ENCODE measurements around the gene GMCL2.
A peak's percentile ranks its signal among the peaks of the same experiment; 100 is the strongest.

The GMCL2 gene

DNA sequence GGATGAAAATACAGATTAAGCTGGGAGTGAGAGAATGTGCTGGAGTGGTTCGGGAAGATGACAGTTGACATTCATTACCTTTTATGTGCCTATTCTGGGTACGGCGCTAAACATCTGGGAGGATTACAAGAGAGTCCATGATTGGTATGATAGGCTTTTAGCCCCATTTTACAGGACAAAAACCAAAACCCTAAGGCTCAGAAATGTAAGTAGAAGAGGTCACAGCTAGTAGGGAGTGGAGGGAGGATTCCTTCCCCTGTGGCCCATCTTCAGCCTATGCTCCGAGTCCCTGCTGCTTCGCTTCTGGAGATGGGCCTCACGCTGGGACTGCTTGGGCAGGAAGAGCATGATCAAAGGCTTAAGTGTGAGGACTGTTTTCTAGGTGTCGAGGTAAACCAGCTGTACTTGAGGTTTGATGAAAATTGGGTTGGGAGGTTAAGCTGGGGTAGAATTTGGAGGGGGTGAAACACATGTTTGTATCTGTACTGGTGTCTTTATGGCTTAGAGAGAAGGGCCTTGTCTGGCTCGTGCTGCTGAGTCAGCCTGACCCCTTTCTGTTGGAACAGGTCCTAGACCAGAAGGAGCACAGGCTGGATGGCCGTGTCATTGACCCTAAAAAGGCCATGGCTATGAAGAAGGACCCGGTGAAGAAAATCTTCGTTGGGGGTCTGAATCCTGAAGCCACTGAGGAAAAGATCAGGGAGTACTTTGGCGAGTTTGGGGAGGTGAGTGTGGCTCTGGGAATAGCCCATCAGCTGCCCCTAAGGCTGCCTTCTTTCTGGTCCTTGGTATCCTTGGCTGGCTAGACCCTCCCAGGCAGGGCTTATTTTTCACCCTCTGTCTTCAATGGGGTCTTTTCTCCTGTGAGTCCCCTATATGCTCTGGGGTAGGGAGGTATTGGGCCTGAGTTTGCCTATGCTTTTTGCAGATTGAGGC is 19.3 kb upstream of the GMCL2 start:
- H4K20me1 ChIP-seq, result peaks cover 63 to 70% (median 69%) of the 10 kb centered on the region in 11 experiments
- peak overlapping the region in 10 of 11 experiments; percentile 1 to 99 (median 95); a peak in 9 of 22 replicates for H3K27ac ChIP-seq
- peak overlapping the region; percentile 84 to 98 (median 95) for H3K4me2 ChIP-seq
- TF ChIP-seq Cebpa-rat (IDR thresholded peaks at IDR 0.05), result no peak
- H3K9me3 ChIP-seq (replicated peaks in 1 of 11), result no peaks in the 10 kb centered on the region; a peak in 4 of 22 replicates
- H3K36me3 ChIP-seq, result peaks cover 54 to 66% (median 63%) of the 10 kb centered on the region in 11 experiments
- H3K9ac ChIP-seq, result peak overlapping the region; percentile 95 to 100 (median 100)
- H3K4me3 ChIP-seq, result peak overlapping the region; percentile 93 to 100 (median 99)
- no peaks in the 10 kb centered on the region for H3K27me3 ChIP-seq
- H3K4me1 ChIP-seq, result peaks cover 25 to 59% (median 42%) of the 10 kb centered on the region in 10 experiments

- H3K9me3 ChIP-seq (replicated peaks in 1 of 11), result no peaks in the 10 kb centered on the region; a peak in 4 of 22 replicates
- peaks cover 55 to 63% (median 62%) of the 10 kb centered on the region in 11 experiments for H4K20me1 ChIP-seq
- H3K27ac ChIP-seq, result peak overlapping the region; percentile 92 to 99 (median 97); a peak in 21 of 22 replicates
- H3K9ac ChIP-seq, result peak overlapping the region; percentile 95 to 100 (median 100)
- no peaks in the 10 kb centered on the region for H3K27me3 ChIP-seq
- peaks cover 47 to 59% (median 56%) of the 10 kb centered on the region in 11 experiments for H3K36me3 ChIP-seq
- TF ChIP-seq Cebpa-rat (IDR thresholded peaks at IDR 0.05), result no peak
- H3K4me2 ChIP-seq, result peak overlapping the region; percentile 84 to 98 (median 95)
- H3K4me1 ChIP-seq, result peaks cover 25 to 62% (median 44%) of the 10 kb centered on the region in 10 experiments
- peak overlapping the region; percentile 93 to 100 (median 99) for H3K4me3 ChIP-seq
Observed at GRCh38 chr5:178205749-178206047, 18.5 kb upstream of the GMCL2 start.

DNA sequence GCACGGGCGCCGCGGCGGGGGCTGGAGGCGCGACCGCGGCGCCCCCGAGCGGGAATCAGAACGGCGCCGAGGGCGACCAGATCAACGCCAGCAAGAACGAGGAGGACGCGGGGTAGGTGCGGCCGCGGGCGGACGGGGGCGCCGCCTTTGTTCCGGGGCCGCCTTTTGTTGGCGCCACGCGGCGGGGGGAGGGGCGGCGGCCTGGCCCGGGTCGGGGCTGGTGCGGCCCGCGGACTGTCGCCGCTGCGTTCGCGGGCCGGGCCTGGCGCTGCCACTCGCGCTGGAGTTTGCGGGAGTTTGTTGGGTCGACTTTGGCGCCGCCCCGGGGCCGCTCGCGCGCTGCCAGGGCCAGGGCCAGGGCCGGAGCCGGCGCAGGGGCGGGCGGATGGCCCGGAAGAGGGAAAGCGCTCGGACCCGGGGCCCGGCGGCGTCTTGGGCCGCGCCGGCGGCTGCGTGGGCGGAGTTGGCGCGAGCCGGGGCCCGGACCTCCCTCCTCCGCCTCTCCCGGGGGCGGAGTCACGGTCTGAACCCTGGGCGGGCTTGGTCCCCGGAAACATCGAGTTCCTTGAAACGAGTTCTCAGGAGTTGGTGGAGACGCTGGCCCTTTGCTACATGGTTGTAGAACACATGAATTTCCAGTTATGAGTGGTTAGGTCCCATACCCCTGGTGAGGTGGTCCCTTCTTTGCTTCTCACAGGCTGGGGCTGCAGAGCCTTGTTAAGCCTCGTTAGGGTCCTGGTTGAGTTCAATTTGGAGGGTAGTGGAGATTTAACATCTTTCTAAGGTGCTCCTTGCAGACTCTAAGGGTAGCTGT is 18.0 kb upstream of the GMCL2 start:
- H3K9ac ChIP-seq, result peak overlapping the region; percentile 95 to 100 (median 100)
- H4K20me1 ChIP-seq, result peaks cover 50 to 57% (median 56%) of the 10 kb centered on the region in 11 experiments
- TF ChIP-seq Cebpa-rat (IDR thresholded peaks at IDR 0.05), result no peak
- no peaks in the 10 kb centered on the region for H3K27me3 ChIP-seq
- peak overlapping the region; percentile 93 to 100 (median 99) for H3K4me3 ChIP-seq
- H3K4me2 ChIP-seq, result peak overlapping the region; percentile 84 to 98 (median 95)
- H3K36me3 ChIP-seq, result peaks cover 41 to 53% (median 50%) of the 10 kb centered on the region in 11 experiments
- H3K9me3 ChIP-seq (replicated peaks in 1 of 11), result no peaks in the 10 kb centered on the region; a peak in 4 of 22 replicates
- peaks cover 25 to 61% (median 46%) of the 10 kb centered on the region in 10 experiments for H3K4me1 ChIP-seq
- peak overlapping the region; percentile 92 to 99 (median 97) for H3K27ac ChIP-seq

GRCh38 chr5:178204182-178204934 is 17.2 kb upstream of the GMCL2 start, which contains the start of gene HNRNPAB:
HNRNPAB (plus strand) TSS chr5:178204533; CDS start chr5:178204838, 305 bp downstream.
- Histone ChIP-seq H3K4me1 (peaks cover 25 to 57% (median 46%) of the 10 kb centered on the region in 10 experiments), H3K9ac (peak within 1 kb of the TSS; percentile 95 to 100 (median 100)), H4K20me1 (peaks cover 42 to 50% (median 48%) of the 10 kb centered on the region in 11 experiments), H3K4me2 (peak within 1 kb of the TSS; percentile 90 to 98 (median 95)), H3K27me3 (no peaks in the 10 kb centered on the region), H3K27ac (peak within 1 kb of the TSS; percentile 92 to 99 (median 97)), H3K9me3 (replicated peaks in 1 of 11) (no peaks in the 10 kb centered on the region; a peak in 4 of 22 replicates), H3K36me3 (peaks cover 34 to 46% (median 42%) of the 10 kb centered on the region in 11 experiments), H3K4me3 (peak within 1 kb of the TSS; percentile 93 to 100 (median 99))
- TF ChIP-seq Cebpa-rat (IDR thresholded peaks at IDR 0.05), result no peak

GRCh38 chr5:178203670-178204181 is 16.6 kb upstream of the GMCL2 start:
- no peak for TF ChIP-seq Cebpa-rat (IDR thresholded peaks at IDR 0.05)
- H3K27me3 ChIP-seq, result no peaks in the 10 kb centered on the region

DNA sequence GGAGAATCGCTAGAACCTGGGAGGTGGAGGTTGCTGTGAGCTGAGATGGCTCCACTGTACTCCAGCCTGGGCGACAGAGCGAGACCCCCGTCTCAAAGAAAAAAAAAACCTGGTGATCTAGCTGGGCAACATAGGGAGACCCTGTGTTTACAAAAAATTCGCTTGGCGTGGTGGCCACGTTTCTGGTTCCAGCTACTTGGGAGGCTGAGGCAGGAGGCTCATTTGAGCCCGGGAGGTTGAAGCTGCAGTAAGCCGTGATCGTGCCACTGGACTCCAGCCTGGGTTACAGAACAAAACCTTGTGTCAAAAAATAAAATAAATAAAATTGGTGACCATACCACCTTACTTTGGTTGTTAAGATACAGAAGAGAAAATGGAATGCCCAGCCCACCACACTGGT is 15.4 kb upstream of the GMCL2 start:
- Histone ChIP-seq H3K36me3 (peaks cover 15 to 27% (median 24%) of the 10 kb centered on the region in 11 experiments), H3K9ac (peak overlapping the region in 1 of 11 experiments; percentile 37; a peak in 1 of 22 replicates), H4K20me1 (peaks cover 24 to 31% (median 30%) of the 10 kb centered on the region in 11 experiments), H3K27me3 (no peaks in the 10 kb centered on the region), H3K4me2 (peak overlapping the region in 6 of 11 experiments; percentile 43 to 82 (median 64); a peak in 11 of 22 replicates), H3K4me3 (no peak overlapping the region), H3K27ac (peak overlapping the region in 3 of 11 experiments; percentile 20 to 40 (median 40); a peak in 4 of 22 replicates), H3K9me3 (replicated peaks in 1 of 11) (no peaks in the 10 kb centered on the region; a peak in 4 of 22 replicates), H3K4me1 (peaks cover 18 to 51% (median 35%) of the 10 kb centered on the region in 10 experiments)
- no peak for TF ChIP-seq Cebpa-rat (IDR thresholded peaks at IDR 0.05)

More at GRCh38 chr5:178203670-178204181, 16.6 kb upstream of the GMCL2 start:
- Histone ChIP-seq H3K36me3 (peaks cover 27 to 39% (median 36%) of the 10 kb centered on the region in 11 experiments), H3K4me3 (peak overlapping the region; percentile 93 to 100 (median 99)), H3K27ac (peak overlapping the region in 10 of 11 experiments; percentile 93 to 99 (median 98); a peak in 20 of 22 replicates), H3K4me1 (peaks cover 25 to 57% (median 46%) of the 10 kb centered on the region in 10 experiments), H3K9me3 (replicated peaks in 1 of 11) (no peaks in the 10 kb centered on the region; a peak in 4 of 22 replicates), H3K9ac (peak overlapping the region; percentile 95 to 100 (median 100); a peak in 21 of 22 replicates), H3K4me2 (peak overlapping the region; percentile 78 to 98 (median 90)), H4K20me1 (peaks cover 36 to 43% (median 42%) of the 10 kb centered on the region in 11 experiments)

DNA sequence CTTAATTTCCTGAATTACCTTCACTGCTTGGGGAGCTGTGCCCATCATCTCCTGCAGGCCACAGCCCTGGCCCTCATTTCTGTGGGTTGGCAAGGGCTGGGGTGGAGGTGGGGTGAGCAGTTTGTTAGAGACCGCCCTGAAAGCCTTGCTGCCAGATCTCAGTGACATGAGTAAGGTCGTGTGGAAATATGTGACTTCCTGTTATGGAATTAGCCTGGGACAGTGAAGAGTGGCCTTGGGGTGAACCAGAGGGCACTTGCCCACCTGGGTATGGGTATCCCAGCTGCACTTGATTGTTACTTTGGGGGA is 14.7 kb upstream of the GMCL2 start:
- H3K27ac ChIP-seq, result peak overlapping the region in 3 of 11 experiments; percentile 6 to 40 (median 40); a peak in 3 of 22 replicates
- H3K4me2 ChIP-seq, result peak overlapping the region in 10 of 11 experiments; percentile 19 to 82 (median 50); a peak in 14 of 22 replicates

More for the DNA sequence above, 14.7 kb upstream of the GMCL2 start:
- Histone ChIP-seq H3K4me3 (no peak overlapping the region), H3K9me3 (replicated peaks in 1 of 11) (no peaks in the 10 kb centered on the region; a peak in 4 of 22 replicates), H4K20me1 (peaks cover 17 to 25% (median 23%) of the 10 kb centered on the region in 11 experiments), H3K4me1 (peaks cover 11 to 45% (median 29%) of the 10 kb centered on the region in 10 experiments), H3K27me3 (no peaks in the 10 kb centered on the region), H3K9ac (peak overlapping the region in 2 of 11 experiments; percentile 5 to 37; a peak in 1 of 22 replicates), H3K36me3 (peaks cover 9 to 21% (median 18%) of the 10 kb centered on the region in 11 experiments)
- no peak for TF ChIP-seq Cebpa-rat (IDR thresholded peaks at IDR 0.05)

Measured in BLaER1 treated with 17β-estradiol and CSF1 and Interleukin-3, amounts not matched to agents 10 nM and 100 nM (cell line).